Fibroblast of pulmonary artery (primary cell): Measurements from ENCODE around the gene USP13.

Experiments used
- DNase-seq: peaks from one replicate; pipeline ENCODE4 v3.0.0-alpha.2; 2010; ENCODE audit warnings: low read depth
- H3K4me3 ChIP-seq: replicated peaks from 2 replicates; pipeline ENCODE4 v1.5.1; 2011; ENCODE audit warnings: low read depth, mild to moderate bottlenecking, control low read depth, low read length, moderate library complexity
- TF ChIP-seq, protein P1 (sequence below): IDR thresholded peaks from 2 replicates; pipeline ENCODE4 v1.5.1; 2011; ENCODE audit warnings: mild to moderate bottlenecking, control low read depth, low read length, inconsistent platforms; ENCODE audit errors: missing control alignments

The USP13 gene

DNA sequence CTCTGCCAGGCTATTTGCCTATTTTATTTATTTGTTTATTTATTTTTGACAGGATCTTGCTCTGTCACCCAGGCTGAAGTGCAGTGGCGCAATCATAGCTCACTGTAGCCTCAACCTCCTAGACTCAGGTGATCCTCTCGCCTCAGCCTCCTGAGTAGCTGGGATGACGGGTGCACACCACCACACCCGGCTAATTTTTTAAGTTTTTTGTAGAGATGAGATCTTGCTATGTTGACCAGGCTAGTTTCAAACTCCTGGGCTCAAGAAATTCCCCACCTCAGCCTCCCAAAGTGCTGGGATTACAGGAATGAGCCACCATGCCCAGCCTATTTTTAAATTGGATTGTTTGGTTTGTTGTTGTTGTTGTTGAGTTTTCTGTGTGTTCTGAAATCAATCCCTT is 42.8 kb upstream of the USP13 start:
- TF ChIP-seq, protein P1, sequence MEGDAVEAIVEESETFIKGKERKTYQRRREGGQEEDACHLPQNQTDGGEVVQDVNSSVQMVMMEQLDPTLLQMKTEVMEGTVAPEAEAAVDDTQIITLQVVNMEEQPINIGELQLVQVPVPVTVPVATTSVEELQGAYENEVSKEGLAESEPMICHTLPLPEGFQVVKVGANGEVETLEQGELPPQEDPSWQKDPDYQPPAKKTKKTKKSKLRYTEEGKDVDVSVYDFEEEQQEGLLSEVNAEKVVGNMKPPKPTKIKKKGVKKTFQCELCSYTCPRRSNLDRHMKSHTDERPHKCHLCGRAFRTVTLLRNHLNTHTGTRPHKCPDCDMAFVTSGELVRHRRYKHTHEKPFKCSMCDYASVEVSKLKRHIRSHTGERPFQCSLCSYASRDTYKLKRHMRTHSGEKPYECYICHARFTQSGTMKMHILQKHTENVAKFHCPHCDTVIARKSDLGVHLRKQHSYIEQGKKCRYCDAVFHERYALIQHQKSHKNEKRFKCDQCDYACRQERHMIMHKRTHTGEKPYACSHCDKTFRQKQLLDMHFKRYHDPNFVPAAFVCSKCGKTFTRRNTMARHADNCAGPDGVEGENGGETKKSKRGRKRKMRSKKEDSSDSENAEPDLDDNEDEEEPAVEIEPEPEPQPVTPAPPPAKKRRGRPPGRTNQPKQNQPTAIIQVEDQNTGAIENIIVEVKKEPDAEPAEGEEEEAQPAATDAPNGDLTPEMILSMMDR = no peak
- DNase-seq = no peak
- H3K4me3 ChIP-seq = no peak overlapping the region

DNA sequence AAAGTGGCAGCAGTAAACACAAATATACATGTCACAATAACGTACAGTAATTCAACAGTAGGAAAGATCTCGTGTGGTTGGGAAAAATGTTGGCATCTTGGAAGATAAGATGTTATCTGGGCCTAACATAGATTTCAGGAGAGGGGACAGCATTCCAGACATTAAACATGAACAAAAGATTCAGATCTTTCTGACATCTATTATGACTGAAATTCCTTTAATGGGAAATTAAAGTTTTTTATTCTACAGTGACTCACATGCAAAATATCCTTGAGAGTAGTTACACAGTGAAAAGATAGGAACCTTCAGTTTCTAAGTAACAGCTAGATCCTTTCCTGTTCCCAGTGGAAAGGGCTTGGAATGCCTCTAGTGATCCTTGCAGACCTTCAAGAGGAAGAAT is 39.0 kb upstream of the USP13 start:
- no peak overlapping the region for H3K4me3 ChIP-seq
- DNase-seq = peak; percentile 67
- TF ChIP-seq, protein P1 = no peak

DNA sequence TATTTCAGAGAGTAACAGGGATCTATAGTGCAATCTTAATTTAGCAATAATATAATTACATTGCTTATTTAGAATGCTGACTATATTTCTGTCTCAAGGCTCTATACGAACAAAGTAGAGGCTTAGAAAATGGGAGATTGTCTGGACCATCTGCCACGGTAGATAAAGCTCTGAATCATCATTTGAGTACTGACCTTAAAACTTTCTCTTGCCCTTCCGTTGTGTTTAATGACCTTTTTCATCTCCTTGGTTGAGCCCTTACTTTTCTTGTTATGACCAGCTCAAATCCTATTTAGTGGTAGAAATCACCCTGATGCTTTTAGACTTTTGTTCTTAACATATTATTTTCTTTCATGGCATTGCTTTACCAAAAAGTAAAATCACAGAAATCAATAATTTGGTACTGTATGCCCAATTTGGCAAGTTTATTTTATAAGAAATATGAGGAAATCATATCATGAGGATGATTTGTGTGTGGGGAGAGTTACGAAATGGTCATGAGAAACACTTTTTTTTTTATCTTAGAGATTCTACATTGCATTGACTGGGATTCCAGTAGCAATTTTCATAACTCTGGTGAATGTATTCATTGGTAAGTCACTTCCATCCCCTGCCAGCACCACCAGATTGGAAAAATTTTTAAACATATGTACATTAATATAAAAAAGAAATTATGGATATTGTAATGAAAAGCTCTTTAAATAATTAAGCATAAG is 37.2 kb upstream of the USP13 start:
- peak; percentile 68 for DNase-seq
- TF ChIP-seq, protein P1 = no peak
- no peak overlapping the region for H3K4me3 ChIP-seq

DNA sequence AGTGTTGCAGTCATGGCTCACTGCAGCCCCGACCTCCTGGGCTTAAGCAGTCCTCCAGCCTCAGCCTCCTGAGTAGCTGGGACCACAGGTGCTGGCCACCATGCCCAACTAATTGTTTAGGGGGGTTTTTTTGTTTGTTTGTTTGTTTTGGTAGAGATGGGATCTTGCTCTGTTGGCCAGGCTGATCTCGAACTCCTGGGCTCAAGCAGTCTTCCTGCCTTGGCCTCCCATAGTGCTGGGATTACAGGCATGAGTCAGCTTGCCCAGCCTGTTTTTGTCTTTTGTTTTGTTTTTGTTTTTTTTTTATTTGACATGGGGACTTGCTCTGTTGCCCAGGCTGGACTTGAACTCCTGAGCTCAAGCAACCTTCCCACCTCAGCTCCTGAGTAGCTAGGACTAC is 30.8 kb upstream of the USP13 start:
- H3K4me3 ChIP-seq = no peak overlapping the region
- DNase-seq = no peak
- TF ChIP-seq, protein P1 = no peak

DNA sequence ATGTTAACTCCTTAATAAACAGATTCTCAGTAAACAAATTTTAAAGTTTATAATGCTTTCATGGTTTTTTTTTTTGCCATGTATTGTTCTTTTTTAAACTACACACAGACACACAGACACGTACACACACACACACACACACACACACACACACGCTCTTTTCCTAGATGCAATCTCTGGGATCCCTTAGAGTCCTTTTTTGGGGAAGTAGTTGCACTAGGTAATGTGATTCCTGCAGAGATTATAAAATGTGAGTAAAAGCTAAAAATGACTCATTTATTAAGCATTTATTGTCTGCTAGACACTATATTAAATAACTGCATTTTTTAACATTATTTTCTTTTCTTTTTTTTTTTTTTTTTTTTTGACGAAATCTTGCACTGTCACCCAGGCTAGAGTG is 28.4 kb upstream of the USP13 start:
- DNase-seq = no peak
- TF ChIP-seq, protein P1 = no peak
- H3K4me3 ChIP-seq = no peak overlapping the region

DNA sequence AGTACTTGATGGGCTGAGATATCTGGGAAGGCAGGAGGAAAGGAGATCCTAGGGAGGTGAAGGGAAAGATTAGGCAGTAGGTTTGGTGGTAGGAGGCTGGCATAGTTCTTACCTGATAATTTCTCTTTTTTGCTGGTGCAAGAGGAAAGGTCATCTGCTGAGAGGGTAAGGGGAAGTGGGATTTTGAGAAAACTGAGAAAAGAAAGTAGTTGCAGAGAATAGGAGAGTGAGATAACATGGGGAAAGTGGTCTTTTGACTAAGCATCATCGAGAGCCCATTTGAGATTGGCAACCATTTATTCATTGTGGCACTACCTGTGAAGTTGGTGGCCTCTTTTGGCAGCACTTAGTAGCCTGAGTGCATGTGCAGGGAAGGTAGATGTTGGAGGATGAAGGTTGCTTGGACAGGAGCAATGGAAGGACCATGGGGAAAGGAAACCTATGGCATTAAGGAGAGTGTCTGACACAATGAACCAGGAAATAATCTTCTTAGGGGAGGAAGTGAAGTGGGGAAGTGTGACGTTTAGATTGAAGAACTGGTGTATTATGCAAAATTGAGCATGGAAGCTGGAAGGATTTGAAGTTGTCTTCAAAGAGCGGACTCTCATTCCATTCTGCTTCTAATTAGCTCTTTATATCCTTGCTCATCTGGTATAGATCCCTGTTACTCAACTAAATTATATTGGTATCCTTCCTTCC is 21.9 kb upstream of the USP13 start:
- DNase-seq = no peak
- H3K4me3 ChIP-seq = no peak overlapping the region
- TF ChIP-seq, protein P1 = no peak

DNA sequence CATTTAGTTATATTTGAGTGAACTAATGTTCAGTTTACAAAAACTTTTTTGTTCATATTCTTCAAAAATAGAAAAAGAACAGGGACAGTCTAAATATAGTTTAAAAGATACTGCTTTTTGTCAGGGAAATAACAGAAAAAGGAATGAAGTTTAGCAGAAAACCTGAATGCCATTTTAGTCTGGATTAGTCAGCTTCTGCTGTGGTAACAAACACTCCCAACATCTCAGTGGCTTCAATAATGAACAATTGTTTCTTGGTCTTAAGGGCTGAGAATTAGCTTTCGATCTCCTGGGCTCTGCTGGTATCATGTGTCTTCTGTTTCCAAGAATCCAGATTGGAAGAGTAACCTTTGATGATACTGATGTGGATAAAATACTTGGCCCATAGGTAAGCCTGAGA is 12.4 kb upstream of the USP13 start:
- TF ChIP-seq, protein P1 = no peak
- DNase-seq = no peak
- no peak overlapping the region for H3K4me3 ChIP-seq
